ENCODE measurements around the gene MAPKAP1.

- no peak for TF ChIP-seq CTCF (IDR thresholded peaks at IDR 0.05)
- TF ChIP-seq POLR2A (IDR thresholded peaks at IDR 0.05): no peak
These were observed 74.5 kb downstream of the MAPKAP1 start for GRCh38 chr9:125632321-125633115.

All from Peyer's patch (tissue), 4 donors.